ENCODE measurements around the gene KIF26A. TPM values are rescaled to one million over a fixed set of nuclear protein-coding genes. Genes with fewer than 3 reads are reported as not detected.

The KIF26A gene
- polyA plus RNA-seq, 3 donors from 2014 or later: not detected

- Mint-ChIP-seq H3K4me1 (no peaks in the 10 kb centered on the region), H3K27ac (no peak overlapping the region), H3K9me3 (no peaks in the 10 kb centered on the region), H3K4me3 (no peak overlapping the region), H3K27me3 (ENCODE audit: low read depth in 3 of 3) (peaks cover 4 to 8% (median 8%) of the 10 kb centered on the region in 3 donors), H3K36me3 (no peaks in the 10 kb centered on the region)
- no peak for DNase-seq
Observed at GRCh38 chr14:104143521-104144452, 5.4 kb downstream of the KIF26A start.

GRCh38 chr14:104144453-104144790, 6.0 kb downstream of the KIF26A start:
- H3K27ac Mint-ChIP-seq: no peak overlapping the region
- H3K27me3 Mint-ChIP-seq (ENCODE audit: low read depth in 3 of 3): peaks cover 4 to 8% (median 5%) of the 10 kb centered on the region in 3 donors
- no peak for DNase-seq
- no peaks in the 10 kb centered on the region for H3K4me1 Mint-ChIP-seq
- no peaks in the 10 kb centered on the region for H3K9me3 Mint-ChIP-seq
- no peak overlapping the region for H3K4me3 Mint-ChIP-seq
- H3K36me3 Mint-ChIP-seq: no peaks in the 10 kb centered on the region

- H3K36me3 Mint-ChIP-seq: no peaks in the 10 kb centered on the region
- peaks cover 4 to 5% (median 4%) of the 10 kb centered on the region in 3 donors for H3K27me3 Mint-ChIP-seq (ENCODE audit: low read depth in 3 of 3)
- no peaks in the 10 kb centered on the region for H3K4me1 Mint-ChIP-seq
- H3K9me3 Mint-ChIP-seq: no peaks in the 10 kb centered on the region
- H3K4me3 Mint-ChIP-seq: no peak overlapping the region
- DNase-seq: no peak
- H3K27ac Mint-ChIP-seq: no peak overlapping the region
Observed at GRCh38 chr14:104144911-104145825, 6.8 kb downstream of the KIF26A start.

GRCh38 chr14:104145826-104146601, 7.6 kb downstream of the KIF26A start:
- Mint-ChIP-seq H3K9me3 (no peaks in the 10 kb centered on the region), H3K4me3 (no peak overlapping the region), H3K27me3 (ENCODE audit: low read depth in 3 of 3) (peaks cover 0 to 7% (median 4%) of the 10 kb centered on the region in 3 donors), H3K4me1 (no peaks in the 10 kb centered on the region), H3K36me3 (no peaks in the 10 kb centered on the region), H3K27ac (no peak overlapping the region)
- no peak for DNase-seq

GRCh38 chr14:104146651-104147345, 8.4 kb downstream of the KIF26A start:
- Mint-ChIP-seq H3K27me3 (ENCODE audit: low read depth in 3 of 3) (peaks cover 0 to 7% (median 2%) of the 10 kb centered on the region in 3 donors), H3K9me3 (no peaks in the 10 kb centered on the region), H3K27ac (no peak overlapping the region), H3K4me3 (no peak overlapping the region), H3K36me3 (no peaks in the 10 kb centered on the region), H3K4me1 (no peaks in the 10 kb centered on the region)
- DNase-seq: no peak

GRCh38 chr14:104147346-104148125, 9.1 kb downstream of the KIF26A start:
- no peaks in the 10 kb centered on the region for H3K36me3 Mint-ChIP-seq
- H3K4me3 Mint-ChIP-seq: no peak overlapping the region
- H3K9me3 Mint-ChIP-seq: no peaks in the 10 kb centered on the region
- no peak overlapping the region for H3K27ac Mint-ChIP-seq
- peaks cover 0 to 7% (median 2%) of the 10 kb centered on the region in 3 donors for H3K27me3 Mint-ChIP-seq (ENCODE audit: low read depth in 3 of 3)
- no peaks in the 10 kb centered on the region for H3K4me1 Mint-ChIP-seq
- DNase-seq: no peak

GRCh38 chr14:104148433-104149277, 10.3 kb downstream of the KIF26A start:
- H3K4me1 Mint-ChIP-seq: no peaks in the 10 kb centered on the region
- H3K27ac Mint-ChIP-seq: no peak overlapping the region
- peaks cover 0 to 7% (median 0%) of the 10 kb centered on the region in 3 donors for H3K27me3 Mint-ChIP-seq (ENCODE audit: low read depth in 3 of 3)
- H3K9me3 Mint-ChIP-seq: no peaks in the 10 kb centered on the region
- no peak for DNase-seq
- H3K36me3 Mint-ChIP-seq: no peaks in the 10 kb centered on the region
- H3K4me3 Mint-ChIP-seq: no peak overlapping the region

GRCh38 chr14:104149278-104149595, 10.8 kb downstream of the KIF26A start:
- Mint-ChIP-seq H3K27ac (no peak overlapping the region), H3K4me1 (no peaks in the 10 kb centered on the region), H3K9me3 (no peaks in the 10 kb centered on the region), H3K27me3 (ENCODE audit: low read depth in 3 of 3) (peaks cover 0 to 7% (median 0%) of the 10 kb centered on the region in 3 donors), H3K36me3 (no peaks in the 10 kb centered on the region), H3K4me3 (no peak overlapping the region)
- DNase-seq: no peak

GRCh38 chr14:104149617-104150135, 11.3 kb downstream of the KIF26A start:
- DNase-seq: no peak
- Mint-ChIP-seq H3K27me3 (ENCODE audit: low read depth in 3 of 3) (peaks cover 0 to 7% (median 0%) of the 10 kb centered on the region in 3 donors), H3K27ac (no peak overlapping the region), H3K9me3 (no peaks in the 10 kb centered on the region), H3K4me3 (no peak overlapping the region), H3K4me1 (no peaks in the 10 kb centered on the region), H3K36me3 (no peaks in the 10 kb centered on the region)

GRCh38 chr14:104150136-104151025, 12.0 kb downstream of the KIF26A start:
- Mint-ChIP-seq H3K36me3 (no peaks in the 10 kb centered on the region), H3K27ac (no peak overlapping the region), H3K4me3 (no peak overlapping the region)

GRCh38 chr14:104151026-104151381, 12.6 kb downstream of the KIF26A start:
- Mint-ChIP-seq H3K27ac (no peak overlapping the region), H3K4me1 (no peaks in the 10 kb centered on the region), H3K27me3 (ENCODE audit: low read depth in 3 of 3) (peaks cover 0 to 5% (median 0%) of the 10 kb centered on the region in 3 donors), H3K36me3 (no peaks in the 10 kb centered on the region), H3K9me3 (no peaks in the 10 kb centered on the region), H3K4me3 (no peak overlapping the region)
- no peak for DNase-seq

More at GRCh38 chr14:104150136-104151025, 12.0 kb downstream of the KIF26A start:
- DNase-seq: no peak
- Mint-ChIP-seq H3K27me3 (ENCODE audit: low read depth in 3 of 3) (peaks cover 0 to 7% (median 0%) of the 10 kb centered on the region in 3 donors), H3K4me1 (no peaks in the 10 kb centered on the region), H3K9me3 (no peaks in the 10 kb centered on the region)
